Ramos (cell line): ENCODE measurements around the gene DGKG.

Experiments
- in situ Hi-C: fragments of 300-500 bp; cut with MboI; formaldehyde crosslinking; loops from one replicate; pipeline ENCODE4 v1.14.3; 2022; ENCODE audit warnings: low sequenced_read_pairs; ENCODE audit not compliant: unreplicated experiment

The DGKG gene

DNA sequence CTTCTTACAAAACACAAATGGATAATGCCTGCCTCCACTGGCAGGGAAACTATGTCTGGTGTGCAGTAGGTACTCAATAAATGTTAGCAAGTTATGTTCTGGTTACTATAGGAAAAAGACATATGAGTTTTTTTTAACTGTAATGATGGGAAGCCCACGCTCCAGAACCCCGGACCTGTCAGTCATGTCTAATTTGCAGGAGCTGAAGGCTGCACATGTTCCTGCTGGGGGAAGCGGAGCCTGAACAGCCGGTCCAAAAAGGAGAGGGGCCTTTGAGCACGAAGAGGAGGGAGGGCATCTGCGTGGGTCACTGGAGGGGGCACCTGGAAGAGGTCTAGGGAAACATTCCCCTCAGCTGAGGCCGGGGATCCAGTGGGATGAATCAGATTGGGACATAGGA is 113.2 kb downstream of the DGKG start:
- in situ Hi-C loops: no loop called here

DNA sequence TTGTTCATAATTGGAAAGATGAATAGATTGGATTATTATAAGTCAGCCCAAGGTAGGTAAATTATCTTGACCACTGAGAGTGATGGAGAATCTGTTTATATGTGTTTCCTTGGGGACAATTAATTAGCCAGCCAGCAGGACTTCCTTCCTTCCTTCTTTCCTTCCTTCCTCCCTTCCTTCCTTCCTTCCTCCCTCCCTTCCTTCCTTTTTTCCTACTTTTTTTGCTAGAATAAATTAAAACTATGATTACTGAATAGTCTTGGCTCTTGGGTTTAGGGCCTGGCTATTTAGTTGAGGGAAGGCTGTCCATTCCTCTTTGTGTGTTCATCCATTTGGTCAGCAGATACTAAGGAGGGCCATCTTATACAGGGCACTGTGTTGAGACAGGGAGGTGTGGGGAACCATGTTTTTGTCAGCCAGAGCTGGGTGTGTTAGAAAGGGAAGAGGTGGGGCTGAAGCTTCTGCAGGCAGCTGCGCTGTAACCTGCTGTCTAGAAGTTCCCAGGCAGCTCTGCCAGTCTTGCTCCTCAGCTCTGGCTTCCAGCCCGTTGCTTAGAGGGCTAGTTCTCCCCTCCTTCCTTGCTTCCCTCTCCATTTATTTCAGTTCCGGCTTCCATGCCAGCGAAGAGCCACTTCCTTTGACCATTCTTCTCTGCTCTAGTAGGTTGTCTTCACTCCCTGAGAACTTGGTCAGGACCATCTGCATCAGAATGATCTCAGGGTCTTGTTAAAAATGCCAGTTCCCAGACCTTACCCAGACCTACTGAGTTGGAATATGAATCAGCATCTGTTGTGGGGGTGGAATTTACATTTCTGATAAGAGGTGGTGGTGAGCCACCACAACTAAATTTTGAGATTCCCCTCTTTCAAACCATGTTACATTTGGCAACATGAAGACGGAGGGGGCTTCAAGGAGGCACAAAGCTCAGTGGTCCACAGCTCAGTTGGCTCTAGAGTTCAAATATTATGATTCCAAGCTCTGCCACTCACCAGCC is 113.9 kb downstream of the DGKG start:
- in situ Hi-C loops: no loop called here

DNA sequence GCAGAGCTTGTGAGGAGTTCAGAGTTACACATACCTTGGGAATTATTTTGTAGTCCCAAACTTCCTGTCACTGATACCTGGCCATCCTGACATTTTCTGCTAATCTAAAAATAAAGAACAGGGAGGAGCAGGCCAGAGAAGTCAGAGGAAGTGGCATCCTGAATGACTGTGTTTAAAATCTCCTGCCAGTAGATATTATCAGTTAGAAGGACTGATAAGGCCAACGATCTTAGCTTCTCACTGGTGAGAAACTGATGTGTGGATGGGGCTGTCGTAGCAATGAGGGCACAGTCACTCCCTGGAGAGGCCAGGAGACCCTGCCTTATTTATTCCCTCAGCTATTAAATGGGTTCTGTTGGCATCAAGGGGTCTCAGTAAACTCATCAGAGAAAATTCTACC is 115.1 kb downstream of the DGKG start:
- in situ Hi-C loops: no loop called here

DNA sequence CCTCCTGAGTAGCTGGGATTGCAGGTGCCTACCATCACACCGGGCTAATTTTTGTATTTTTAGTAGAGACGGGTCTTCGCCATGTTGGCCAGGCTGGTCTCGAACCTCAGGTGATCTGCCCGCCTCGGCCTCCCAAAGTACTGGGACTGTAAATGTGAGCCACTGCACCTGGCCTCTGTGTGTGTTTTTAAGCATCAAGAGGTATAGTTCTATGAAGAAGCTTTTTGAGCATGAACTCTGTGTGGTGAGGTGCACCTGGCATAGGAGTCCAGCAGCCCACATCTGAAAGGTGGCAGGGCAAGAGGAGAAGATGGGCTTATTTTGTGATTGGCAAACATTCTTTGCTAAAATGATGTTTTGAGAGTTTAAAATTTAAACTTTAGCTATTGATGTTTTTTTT is 118.0 kb downstream of the DGKG start:
- in situ Hi-C loops: no loop called here

DNA sequence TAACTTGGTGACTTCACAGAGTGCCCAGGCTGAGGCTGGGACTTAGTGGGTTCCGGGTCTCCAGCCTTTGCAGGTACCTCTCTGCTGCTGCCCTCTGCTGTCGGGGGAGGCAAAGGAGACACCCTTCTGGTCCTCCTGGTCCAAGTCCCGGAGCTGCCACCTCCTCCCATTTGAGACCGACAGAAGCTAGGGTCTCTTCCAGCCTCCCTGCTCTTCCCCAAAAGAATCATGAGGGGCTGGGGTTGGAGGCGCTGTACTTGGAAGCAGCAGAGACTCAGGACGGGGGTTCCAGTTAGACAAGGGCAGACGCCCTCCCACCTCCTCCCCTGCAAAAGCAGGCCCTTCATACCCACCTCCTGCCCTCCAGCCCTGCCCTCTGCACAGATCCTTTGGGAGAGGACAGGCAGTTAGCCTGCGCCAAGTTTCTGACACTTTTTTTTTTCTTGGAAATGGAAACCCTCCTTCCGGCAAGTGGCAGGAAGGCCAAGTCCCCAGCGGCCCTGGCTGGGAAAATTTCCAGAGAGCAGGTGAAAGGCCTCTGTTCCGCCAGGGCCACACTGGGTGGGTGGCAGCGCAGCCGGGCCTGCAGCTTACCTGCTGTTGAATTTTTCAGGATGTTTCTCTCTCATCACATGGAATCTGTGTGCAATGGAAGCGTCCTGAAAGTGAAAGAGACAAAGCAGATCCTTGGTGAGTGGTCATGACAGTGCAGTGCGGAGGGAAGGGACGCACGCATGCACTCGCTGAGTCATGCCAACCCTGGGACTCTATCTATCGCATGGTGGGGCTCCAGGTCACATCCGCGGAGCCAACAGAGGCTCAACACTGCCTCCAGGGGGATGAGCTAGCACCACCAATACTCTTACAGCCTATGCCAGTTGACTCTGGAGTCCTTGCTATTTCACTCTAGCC is 119.9 kb downstream of the DGKG start:
- in situ Hi-C loops: no loop called here

DNA sequence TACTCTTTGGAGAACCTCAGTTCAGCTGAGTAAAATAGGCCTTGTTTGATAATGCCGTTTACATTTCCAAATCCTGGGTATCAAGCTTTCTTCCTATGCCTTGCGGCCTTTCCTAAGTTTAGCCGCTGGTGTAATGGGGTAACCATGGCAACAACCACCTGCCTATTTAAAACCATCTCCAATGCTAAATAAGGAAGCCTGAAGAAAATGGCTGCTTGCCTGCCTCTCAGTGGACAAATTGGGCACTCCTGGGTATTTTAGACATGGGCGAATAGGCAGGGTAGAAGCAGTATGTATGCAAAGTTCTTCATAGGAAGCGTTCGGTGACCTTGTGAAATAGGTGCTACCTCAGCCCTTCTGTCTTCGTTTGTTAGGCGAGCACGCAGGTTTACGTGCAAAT is 122.7 kb downstream of the DGKG start:
- in situ Hi-C loops: no loop called here

DNA sequence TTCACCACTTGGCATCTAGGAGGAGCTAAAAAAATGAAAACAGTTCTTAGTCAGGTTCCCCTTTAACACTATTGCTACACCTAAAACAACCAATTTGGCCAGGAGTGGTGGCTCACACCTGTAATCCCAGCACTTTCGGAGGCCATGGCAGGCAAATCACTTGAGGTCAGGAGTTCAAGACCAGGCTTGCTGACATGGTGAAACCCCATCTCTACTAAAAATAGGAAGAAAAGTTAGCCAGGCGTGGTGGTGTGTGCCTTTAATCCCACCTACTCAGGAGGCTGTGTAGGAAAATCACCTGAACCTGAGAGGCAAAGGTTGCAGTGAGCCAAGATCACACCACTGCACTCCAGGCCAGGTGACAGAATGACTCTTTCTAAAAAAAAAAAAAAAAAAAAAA is 124.1 kb downstream of the DGKG start:
- in situ Hi-C loops: no loop called here

DNA sequence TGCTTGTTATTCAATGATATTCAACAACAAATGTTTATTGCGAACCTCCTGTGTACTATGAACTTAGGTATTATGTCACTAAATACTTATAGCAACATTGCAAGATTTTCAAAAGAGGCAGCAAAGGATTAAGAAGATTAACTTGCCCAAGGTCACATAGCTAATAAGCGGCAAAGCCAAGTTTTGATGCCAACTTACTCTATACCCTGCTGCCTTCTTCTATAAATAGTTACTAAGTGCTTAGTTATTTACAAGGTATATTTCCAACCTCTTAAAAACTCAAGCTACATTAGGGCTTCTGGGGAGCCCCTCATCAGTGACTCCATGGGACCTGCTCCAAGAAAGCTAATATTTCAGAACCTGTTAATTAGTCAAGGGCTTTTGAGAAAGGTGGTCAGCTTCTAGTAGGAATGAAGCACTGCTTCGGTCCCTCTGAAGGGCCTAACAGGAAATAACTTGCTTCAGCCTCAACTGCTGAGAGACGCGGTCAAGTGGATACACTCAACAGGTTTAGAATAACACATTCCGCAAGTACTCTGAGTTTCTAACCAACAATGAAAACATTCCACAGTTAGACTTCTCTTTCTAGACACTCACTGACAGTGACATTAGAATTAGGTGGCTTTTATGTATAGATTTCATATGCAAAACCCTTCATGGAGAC is 125.5 kb downstream of the DGKG start:
- in situ Hi-C loops: no loop called here

DNA sequence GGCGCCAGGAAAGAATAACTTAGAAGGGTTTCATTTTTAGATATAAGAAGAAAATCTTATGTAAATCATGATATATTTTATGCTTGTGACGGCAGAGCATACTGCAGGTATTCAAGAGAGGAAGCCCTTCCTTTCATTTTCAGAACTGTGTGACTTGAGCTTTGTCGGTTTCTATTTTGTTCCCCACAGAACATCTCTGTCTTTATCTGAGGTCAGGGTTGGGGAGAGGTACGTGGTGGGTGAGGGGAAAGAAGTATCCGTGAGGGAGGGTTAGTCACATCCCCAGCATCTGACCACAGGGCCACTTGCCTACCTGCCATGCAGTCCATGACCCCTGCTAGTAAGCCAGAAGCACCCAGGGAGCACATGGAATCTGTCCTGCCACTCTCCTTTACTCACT is 126.5 kb downstream of the DGKG start:
- in situ Hi-C loops: no loop called here

DNA sequence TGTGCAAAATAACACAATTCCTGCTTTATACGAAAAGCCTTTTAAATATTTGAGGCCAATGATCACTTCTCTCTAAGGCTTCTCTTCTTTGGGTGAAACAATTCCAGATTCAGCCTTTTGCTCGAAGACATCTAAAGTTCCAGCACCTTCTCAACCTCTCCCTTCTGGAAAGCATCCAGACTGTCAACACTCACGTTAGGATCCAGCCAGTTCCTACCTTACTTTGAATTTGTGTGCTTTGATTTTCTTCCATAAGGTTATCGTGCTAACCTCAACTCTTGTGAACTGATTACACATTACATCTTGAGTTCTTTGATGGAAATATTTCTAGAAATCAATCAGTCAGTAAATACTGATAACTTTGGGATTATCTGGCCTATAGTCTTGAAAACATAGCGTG is 127.9 kb downstream of the DGKG start:
- in situ Hi-C loops: no loop called here

DNA sequence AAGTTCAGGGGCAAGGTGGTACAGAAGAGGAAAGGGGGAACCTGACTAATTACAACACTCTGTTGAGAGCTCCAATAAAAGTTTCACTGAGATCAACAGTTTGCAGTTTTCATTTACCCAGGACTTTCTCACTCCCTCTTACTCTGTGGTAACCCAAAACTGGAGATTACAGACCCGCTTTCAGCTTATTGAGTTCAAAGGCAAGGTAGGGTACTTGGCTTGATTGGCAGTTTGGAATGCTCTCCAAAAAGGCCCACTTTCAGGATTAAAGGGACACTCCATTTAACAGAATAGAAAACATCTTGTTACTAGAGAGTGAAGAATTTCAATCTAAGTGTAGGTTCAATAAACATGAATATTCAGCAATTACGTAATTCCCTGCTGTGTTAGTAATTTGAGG is 135.6 kb downstream of the DGKG start:
- in situ Hi-C loops: no loop called here

DNA sequence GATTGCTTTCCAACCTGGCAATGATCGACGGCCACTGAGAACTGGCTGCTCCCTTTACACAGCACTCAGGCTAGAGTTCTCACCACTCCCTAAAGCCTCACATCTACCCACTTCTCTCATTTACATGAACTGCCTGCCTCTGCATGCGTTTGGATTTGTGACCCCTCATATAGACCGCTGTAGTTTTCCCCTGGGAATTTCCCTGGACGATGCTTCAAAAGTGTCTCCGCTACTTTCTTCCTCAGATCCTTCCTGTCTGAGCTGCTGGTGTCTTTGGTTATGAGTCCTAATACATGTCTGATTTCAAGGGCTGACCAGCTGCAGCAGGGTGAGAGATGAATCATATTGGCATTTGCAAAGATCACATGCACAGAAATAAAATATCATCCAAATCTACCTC is 136.4 kb downstream of the DGKG start:
- in situ Hi-C loops: no loop called here

DNA sequence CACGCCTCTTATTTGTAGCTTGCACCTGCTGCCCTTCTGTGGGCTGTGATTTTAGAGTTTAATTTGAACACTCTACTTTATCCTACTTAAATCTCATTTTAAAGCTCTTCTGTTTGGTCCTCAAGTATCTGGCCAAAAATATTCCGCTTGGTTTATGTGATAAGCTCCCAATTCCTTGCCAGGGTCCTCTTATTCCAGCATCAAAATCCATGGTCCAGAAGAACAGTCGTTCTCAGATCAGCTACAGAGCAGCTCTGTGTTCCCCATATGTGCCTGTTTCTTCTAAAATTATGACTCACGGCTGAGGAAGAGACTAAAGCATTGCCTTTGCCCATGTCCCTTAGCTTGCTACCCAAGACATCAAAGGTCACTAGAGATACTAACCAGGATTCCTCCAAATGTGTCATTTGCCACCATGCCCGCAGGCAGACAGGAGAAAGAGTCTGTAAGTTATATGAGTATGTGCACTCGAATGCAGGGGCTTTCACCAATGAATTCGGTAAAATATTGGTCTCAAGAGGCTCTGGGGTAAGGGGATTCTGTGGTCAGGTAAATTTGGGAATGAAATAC is 137.9 kb downstream of the DGKG start:
- in situ Hi-C loops: no loop called here

DNA sequence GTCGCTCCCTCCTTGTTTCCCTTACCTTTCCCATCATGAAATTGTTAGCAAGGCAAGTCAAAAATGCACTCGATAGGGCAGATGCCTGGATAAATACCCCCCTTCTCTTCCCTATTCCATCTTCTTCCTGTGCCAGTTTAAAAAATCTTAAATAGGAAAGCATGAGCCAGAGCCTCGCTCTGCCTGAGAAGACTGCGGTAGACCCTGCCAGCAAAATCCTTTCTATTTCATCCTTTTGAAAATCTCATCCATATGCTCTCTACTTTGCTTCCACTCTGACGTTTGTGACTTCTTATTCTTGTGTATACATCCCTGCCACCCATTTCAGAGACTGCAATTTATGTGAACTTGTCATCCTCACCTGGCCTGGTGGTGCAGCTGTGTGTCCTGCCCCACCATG is 138.6 kb downstream of the DGKG start:
- in situ Hi-C loops: no loop called here

DNA sequence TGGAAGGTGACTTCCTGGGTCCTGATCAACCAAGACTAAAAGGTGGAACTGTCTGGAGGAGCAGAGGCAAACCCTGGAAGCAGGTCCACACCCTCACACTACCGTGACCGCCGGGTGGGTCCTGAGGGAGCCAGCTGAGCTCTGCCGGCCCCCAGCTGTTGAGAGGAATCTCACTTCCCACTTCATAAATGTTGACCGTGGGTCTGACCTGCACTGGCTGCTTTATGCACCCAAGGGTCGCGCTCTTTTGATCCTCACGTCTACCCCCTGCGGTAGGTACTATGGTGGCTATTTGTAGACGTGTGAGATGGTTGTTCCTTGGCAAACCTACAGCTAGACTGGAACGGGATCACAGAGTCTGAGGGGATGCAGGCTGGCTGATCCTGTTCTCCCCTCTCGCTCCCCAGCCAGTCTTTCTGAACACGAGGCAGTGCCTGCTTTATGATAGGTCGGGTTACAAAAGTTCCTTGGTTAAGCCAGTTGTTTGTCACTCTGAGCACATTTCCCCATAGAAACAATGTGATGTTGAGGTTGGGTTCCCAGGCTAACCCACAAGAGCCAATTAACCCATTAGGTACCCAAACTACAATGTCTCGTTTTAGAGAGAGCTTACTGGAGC is 140.2 kb downstream of the DGKG start:
- in situ Hi-C loops: no loop called here

DNA sequence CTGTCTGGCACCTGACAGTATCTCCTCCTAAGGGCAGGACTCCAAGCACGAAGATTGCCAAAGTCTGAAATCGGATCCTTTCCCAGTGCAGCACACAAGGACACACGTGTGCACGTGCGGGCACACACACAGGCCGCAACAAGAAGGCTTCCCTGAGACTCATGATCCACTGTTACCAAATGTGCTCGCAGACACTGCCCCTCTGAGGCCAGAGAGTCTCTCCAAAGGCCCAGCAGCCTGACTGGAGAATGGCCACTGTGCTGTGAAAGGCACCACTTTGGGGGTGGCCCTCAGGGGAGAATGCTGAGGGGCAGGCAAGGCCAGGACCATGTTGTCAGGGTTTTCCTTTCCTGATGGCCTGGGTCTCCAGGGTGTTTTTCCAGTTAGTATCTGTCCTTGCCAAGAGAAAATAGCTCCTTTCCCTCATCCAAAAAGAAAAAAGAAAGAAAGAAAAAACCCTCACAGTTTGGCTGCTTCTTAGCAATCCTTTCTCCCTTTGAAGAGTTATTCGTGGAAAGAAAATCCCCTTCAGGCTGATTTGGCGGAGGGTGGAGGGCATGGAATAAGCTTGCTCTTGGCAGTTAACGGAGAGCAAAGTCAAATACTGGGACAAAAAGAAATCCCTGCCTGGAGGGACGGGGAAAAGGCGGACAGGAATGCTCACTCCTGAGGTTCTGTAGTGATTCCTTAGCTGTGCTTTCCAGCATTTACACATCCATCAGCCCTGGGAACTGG is 141.0 kb downstream of the DGKG start:
- in situ Hi-C loops: no loop called here

DNA sequence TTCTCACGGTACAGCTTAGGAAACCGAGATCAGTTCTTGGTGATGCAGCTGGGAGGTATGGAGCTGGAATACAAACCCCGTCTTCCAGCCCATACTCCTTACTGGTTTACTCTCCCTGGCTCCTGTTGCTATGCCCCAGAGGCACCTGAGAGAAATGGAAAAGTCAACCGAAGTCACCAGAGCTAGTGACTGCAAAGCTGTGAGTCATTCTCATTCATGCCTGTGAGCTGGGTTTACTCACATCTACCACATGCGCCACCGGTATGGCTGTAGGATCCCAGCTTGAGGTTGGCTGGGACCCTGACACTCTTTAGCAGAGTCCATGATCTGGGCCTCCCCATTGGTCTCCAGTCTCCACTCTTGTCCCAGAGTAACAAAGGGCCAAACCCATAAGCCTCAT is 141.7 kb downstream of the DGKG start:
- in situ Hi-C loops: no loop called here

DNA sequence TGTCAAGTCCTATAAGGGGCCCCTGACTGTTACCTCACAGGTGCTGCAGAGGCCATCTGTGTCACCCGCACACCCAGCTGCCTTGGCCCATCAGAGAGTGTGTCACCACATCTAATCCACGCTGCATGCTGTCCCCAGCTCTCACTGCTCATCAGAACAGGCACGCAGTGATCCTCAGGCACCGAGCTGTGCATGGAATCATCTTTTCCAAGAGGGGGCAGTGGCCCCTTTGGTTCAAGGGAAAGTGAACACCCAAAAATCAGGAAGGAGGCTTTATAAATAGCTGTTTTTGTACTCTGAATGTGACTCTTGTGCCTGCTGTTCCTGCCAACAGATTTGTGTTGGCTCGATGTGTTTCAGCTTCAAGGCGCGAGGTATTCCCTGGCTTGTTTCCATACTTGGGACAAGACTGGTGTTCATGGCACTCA is 142.8 kb downstream of the DGKG start:
- in situ Hi-C loops: no loop called here

DNA sequence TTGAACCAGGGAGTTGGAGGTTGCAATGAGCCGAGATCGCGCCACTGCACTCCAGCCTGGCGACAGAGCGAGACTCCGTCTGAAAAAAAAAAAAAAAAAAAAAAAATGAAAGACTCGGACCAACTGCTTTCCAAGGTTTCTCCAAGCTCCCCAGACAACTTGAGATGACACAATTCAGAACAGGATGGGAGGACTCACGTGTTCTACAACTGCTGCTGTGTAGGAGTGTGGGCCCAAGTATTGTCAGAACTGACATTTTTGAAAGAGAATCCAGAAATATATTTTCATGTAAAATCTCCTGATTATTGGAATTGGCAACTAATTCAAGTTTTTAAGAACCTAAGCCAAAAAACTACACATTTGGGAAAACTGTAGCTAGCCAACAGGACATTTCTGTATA is 143.6 kb downstream of the DGKG start:
- in situ Hi-C loops: no loop called here
